Measurements from ENCODE around the gene SLC6A15.

- TF ChIP-seq CTCF (IDR thresholded peaks at IDR 0.05) (no peak), POLR2A (IDR thresholded peaks at IDR 0.05) (no peak), POLR2AphosphoS5 (IDR thresholded peaks at IDR 0.05) (no peak)
Observed at GRCh38 chr12:84816916-84817695, 95.5 kb downstream of the SLC6A15 start.
